Measurements from ENCODE around the gene DUSP11. TPM values are rescaled to one million over a fixed set of nuclear protein-coding genes. Genes with fewer than 3 reads are reported as not detected.
"Not testable (repeated sequence)": the region's sequence is repeated elsewhere in the genome, so short reads cannot be mapped to it uniquely, and the experiment has no call there.

DUSP11 gene
- total RNA-seq, 1 experiment from 2014 or later: 42.3 TPM

- Histone ChIP-seq H3K4me3 (no peak overlapping the region), H3K9me3 (replicated peaks) (no peaks in the 10 kb centered on the region), H3K27ac (no peak overlapping the region), H3K4me1 (no peaks in the 10 kb centered on the region), H3K27me3 (peaks cover 34% of the 10 kb centered on the region), H3K36me3 (no peaks in the 10 kb centered on the region)
- no peak for DNase-seq
Observed at GRCh38 chr2:73811878-73812277, 32.0 kb upstream of the DUSP11 start.

- not testable (repeated sequence) for H3K4me1 ChIP-seq; H3K9me3 ChIP-seq (replicated peaks); H3K27me3 ChIP-seq; DNase-seq; H3K36me3 ChIP-seq
- Histone ChIP-seq H3K27ac (peak within 1 kb of the TSS; percentile 9; the same call in 1 of the 2 replicates), H3K4me3 (peak within 1 kb of the TSS; percentile 47)
Observed at GRCh38 chr2:73783883-73784282, 4.0 kb upstream of the DUSP11 start, which contains the start of gene C2orf78. Gene C2orf78, plus strand, starts transcription at chr2:73784183. Its CDS starts 127 bp downstream, at chr2:73784310.

- peak overlapping the region; percentile 47 for H3K4me3 ChIP-seq
- not testable (repeated sequence) for H3K36me3 ChIP-seq; H3K9me3 ChIP-seq (replicated peaks); H3K4me1 ChIP-seq; H3K27me3 ChIP-seq
- peak; percentile 18 to 29 for DNase-seq
- H3K27ac ChIP-seq: peak overlapping the region; percentile 9; the same call in 1 of the 2 replicates
Observed at GRCh38 chr2:73783402-73783801, 3.5 kb upstream of the DUSP11 start.

- Histone ChIP-seq H3K4me3 (peak overlapping the region; percentile 79), H3K36me3 (peaks cover 12% of the 10 kb centered on the region), H3K27me3 (no peaks in the 10 kb centered on the region), H3K9me3 (replicated peaks) (no peaks in the 10 kb centered on the region), H3K4me1 (no peaks in the 10 kb centered on the region), H3K27ac (no peak overlapping the region)
- DNase-seq: no peak
Observed at GRCh38 chr2:73780237-73780582, 307 bp upstream of the DUSP11 start.

- peak overlapping the region; percentile 79 for H3K4me3 ChIP-seq
- H3K36me3 ChIP-seq: peaks cover 22% of the 10 kb centered on the region
- not testable (repeated sequence) for H3K27me3 ChIP-seq; H3K9me3 ChIP-seq (replicated peaks); H3K4me1 ChIP-seq; H3K27ac ChIP-seq; DNase-seq
Observed at GRCh38 chr2:73778867-73779466, 936 bp downstream of the DUSP11 start.

- Histone ChIP-seq H3K9me3 (replicated peaks) (no peaks in the 10 kb centered on the region), H3K36me3 (peaks cover 36% of the 10 kb centered on the region), H3K4me3 (no peak overlapping the region), H3K27me3 (no peaks in the 10 kb centered on the region), H3K27ac (no peak overlapping the region), H3K4me1 (no peaks in the 10 kb centered on the region)
- DNase-seq: no peak
Observed at GRCh38 chr2:73776869-73777519, 2.9 kb downstream of the DUSP11 start.

GRCh38 chr2:73776381-73776780 lies 3.5 kb downstream of the DUSP11 start:
- Histone ChIP-seq H3K4me3 (no peak overlapping the region), H3K27me3 (no peaks in the 10 kb centered on the region), H3K4me1 (no peaks in the 10 kb centered on the region), H3K9me3 (replicated peaks) (no peaks in the 10 kb centered on the region), H3K27ac (no peak overlapping the region), H3K36me3 (peaks cover 36% of the 10 kb centered on the region)
- DNase-seq: no peak

GRCh38 chr2:73772819-73773218 lies 7.1 kb downstream of the DUSP11 start:
- peaks cover 56% of the 10 kb centered on the region for H3K36me3 ChIP-seq

GRCh38 chr2:73770725-73771124 lies 9.2 kb downstream of the DUSP11 start:
- DNase-seq: no peak

More at GRCh38 chr2:73772819-73773218, 7.1 kb downstream of the DUSP11 start:
- no peak for DNase-seq
- no peak overlapping the region for H3K4me3 ChIP-seq
- no peaks in the 10 kb centered on the region for H3K9me3 ChIP-seq (replicated peaks)
- no peaks in the 10 kb centered on the region for H3K27me3 ChIP-seq
- no peak overlapping the region for H3K27ac ChIP-seq
- H3K4me1 ChIP-seq: no peaks in the 10 kb centered on the region

GRCh38 chr2:73766994-73767393 lies 12.9 kb downstream of the DUSP11 start:
- Histone ChIP-seq H3K4me3 (no peak overlapping the region), H3K36me3 (peaks cover 72% of the 10 kb centered on the region), H3K9me3 (replicated peaks) (no peaks in the 10 kb centered on the region), H3K27ac (no peak overlapping the region), H3K4me1 (no peaks in the 10 kb centered on the region), H3K27me3 (no peaks in the 10 kb centered on the region)
- DNase-seq: no peak

More at GRCh38 chr2:73770725-73771124, 9.2 kb downstream of the DUSP11 start:
- no peak overlapping the region for H3K4me3 ChIP-seq
- H3K4me1 ChIP-seq: no peaks in the 10 kb centered on the region
- H3K27me3 ChIP-seq: no peaks in the 10 kb centered on the region
- H3K36me3 ChIP-seq: peaks cover 63% of the 10 kb centered on the region
- no peak overlapping the region for H3K27ac ChIP-seq
- no peaks in the 10 kb centered on the region for H3K9me3 ChIP-seq (replicated peaks)

GRCh38 chr2:73766349-73766748 lies 13.6 kb downstream of the DUSP11 start:
- Histone ChIP-seq H3K27ac (no peak overlapping the region), H3K4me1 (no peaks in the 10 kb centered on the region), H3K27me3 (no peaks in the 10 kb centered on the region), H3K36me3 (peaks cover 74% of the 10 kb centered on the region), H3K9me3 (replicated peaks) (no peaks in the 10 kb centered on the region), H3K4me3 (no peak overlapping the region)
- DNase-seq: no peak

GRCh38 chr2:73764945-73765344 lies 15.0 kb downstream of the DUSP11 start:
- Histone ChIP-seq H3K9me3 (replicated peaks) (no peaks in the 10 kb centered on the region), H3K4me3 (no peak overlapping the region), H3K27ac (no peak overlapping the region), H3K4me1 (no peaks in the 10 kb centered on the region), H3K36me3 (peaks cover 80% of the 10 kb centered on the region), H3K27me3 (no peaks in the 10 kb centered on the region)
- no peak for DNase-seq

GRCh38 chr2:73762571-73762970 lies 17.3 kb downstream of the DUSP11 start:
- H3K27me3 ChIP-seq: no peaks in the 10 kb centered on the region
- H3K4me3 ChIP-seq: no peak overlapping the region
- no peak overlapping the region for H3K27ac ChIP-seq
- H3K36me3 ChIP-seq: peaks cover 76% of the 10 kb centered on the region
- H3K9me3 ChIP-seq (replicated peaks): no peaks in the 10 kb centered on the region
- H3K4me1 ChIP-seq: no peaks in the 10 kb centered on the region
- DNase-seq: no peak

GRCh38 chr2:73759904-73760303 lies 20.0 kb downstream of the DUSP11 start:
- Histone ChIP-seq H3K27ac (no peak overlapping the region), H3K36me3 (peaks cover 68% of the 10 kb centered on the region), H3K27me3 (no peaks in the 10 kb centered on the region), H3K4me1 (no peaks in the 10 kb centered on the region), H3K4me3 (no peak overlapping the region), H3K9me3 (replicated peaks) (no peaks in the 10 kb centered on the region)
- DNase-seq: no peak

- Histone ChIP-seq H3K4me3 (no peak overlapping the region), H3K36me3 (peaks cover 62% of the 10 kb centered on the region), H3K4me1 (no peaks in the 10 kb centered on the region), H3K9me3 (replicated peaks) (no peaks in the 10 kb centered on the region; the same call in 1 of the 2 replicates), H3K27me3 (no peaks in the 10 kb centered on the region), H3K27ac (no peak overlapping the region)
- no peak for DNase-seq
Observed at GRCh38 chr2:73759285-73759764, 20.6 kb downstream of the DUSP11 start.

GRCh38 chr2:73754332-73754731 lies 25.6 kb downstream of the DUSP11 start:
- not testable (repeated sequence) for H3K27ac ChIP-seq; H3K27me3 ChIP-seq; DNase-seq; H3K4me3 ChIP-seq; H3K4me1 ChIP-seq; H3K9me3 ChIP-seq (replicated peaks)
- peaks cover 26% of the 10 kb centered on the region for H3K36me3 ChIP-seq

Measured in SJCRH30 (cell line).